Liver (tissue), 9 donors: ENCODE measurements around the gene USP5. TPM values are rescaled to one million over a fixed set of nuclear protein-coding genes. Genes with fewer than 3 reads are reported as not detected.

Source experiments
- DNase-seq: peaks from one replicate; pipeline ENCODE4 v3.0.0-alpha.2; 2017; ENCODE audit warnings: low spot score
- H3K27ac ChIP-seq, 2 donors: one replicate each; pipeline ENCODE4 v1.7.0; 2013; ENCODE audit warnings: inconsistent platforms in 2 of 2, low read length in 2 of 2, control low read depth in 1 of 2, low read depth in 1 of 2, mild to moderate bottlenecking in 1 of 2
- H3K27me3 ChIP-seq, 4 donors: one replicate each; pipeline versions ENCODE4 v1.6.1 to v1.7.0; 2013; ENCODE audit warnings: low read length in 3 of 4, inconsistent platforms in 1 of 4, mild to moderate bottlenecking in 1 of 4, moderate library complexity in 1 of 4; ENCODE audit not compliant: control insufficient read depth in 4 of 4, insufficient read depth in 4 of 4
- H3K36me3 ChIP-seq, 4 donors: one replicate each; pipeline versions ENCODE4 v1.6.1 to v1.7.0; 2013; ENCODE audit warnings: low read length in 3 of 4, mild to moderate bottlenecking in 3 of 4, low read depth in 1 of 4, moderate library complexity in 1 of 4; ENCODE audit not compliant: control insufficient read depth in 4 of 4, insufficient read depth in 3 of 4
- H3K4me1 ChIP-seq, 4 donors: one replicate each; pipeline versions ENCODE4 v1.6.1 to v1.7.0; 2013; ENCODE audit warnings: low read length in 3 of 4, mild to moderate bottlenecking in 3 of 4, moderate library complexity in 1 of 4; ENCODE audit not compliant: control insufficient read depth in 4 of 4, insufficient read depth in 4 of 4
- H3K4me3 ChIP-seq, 3 donors: one replicate each; pipeline versions ENCODE4 v1.6.1 to v1.7.0; 2013; ENCODE audit warnings: low read length in 3 of 3, control low read depth in 1 of 3, low read depth in 1 of 3, mild to moderate bottlenecking in 1 of 3
- H3K9ac ChIP-seq, 2 donors: one replicate each; pipeline ENCODE4 v1.7.0; 2013; ENCODE audit warnings: low read length in 2 of 2, mild to moderate bottlenecking in 2 of 2, moderate library complexity in 2 of 2, control low read depth in 1 of 2, low read depth in 1 of 2
- H3K9me3 ChIP-seq, 4 donors: one replicate each; pipeline versions ENCODE4 v1.6.1 to v1.7.0; 2013; ENCODE audit warnings: low read length in 3 of 4; ENCODE audit not compliant: control insufficient read depth in 4 of 4
- ATF3 ChIP-seq: IDR thresholded peaks from 2 replicates; pipeline ENCODE4 v1.6.1; 2016; ENCODE audit warnings: antibody characterized with exemption
- CTCF ChIP-seq: fragments of 150-350 bp; IDR thresholded peaks from 2 replicates; pipeline ENCODE4 v1.5.1; 2017; ENCODE audit warnings: improper control_type of control experiment, low read depth, low read length; ENCODE audit not compliant: missing input control
- EGR1 ChIP-seq, 2 donors: IDR thresholded peaks; 2 replicates each; pipeline ENCODE4 v1.6.1; 2016 to 2018; ENCODE audit warnings: antibody characterized with exemption in 2 of 2, low read depth in 2 of 2
- FOXA1 ChIP-seq: IDR thresholded peaks from 2 replicates; pipeline ENCODE4 v1.6.1; 2016; ENCODE audit warnings: antibody characterized with exemption
- FOXA2 ChIP-seq: IDR thresholded peaks from 2 replicates; pipeline ENCODE4 v1.6.1; 2016; ENCODE audit warnings: antibody characterized with exemption
- GABPA ChIP-seq, 2 donors: IDR thresholded peaks in 1 of 2; conservative IDR thresholded peaks in 1 of 2; 2 replicates each; pipeline ENCODE4 v1.6.1; 2016; ENCODE audit warnings: antibody characterized with exemption in 2 of 2, mild to moderate bottlenecking in 1 of 2, moderate library complexity in 1 of 2
- HNF4A ChIP-seq, 2 donors: conservative IDR thresholded peaks; 2 replicates each; pipeline ENCODE4 v1.6.1; 2016; ENCODE audit warnings: antibody characterized with exemption in 2 of 2, mild to moderate bottlenecking in 2 of 2
- HNF4G ChIP-seq: IDR thresholded peaks from 2 replicates; pipeline ENCODE4 v1.6.1; 2016; ENCODE audit warnings: antibody characterized with exemption
- JUND ChIP-seq, 2 donors: IDR thresholded peaks; 2 replicates each; pipeline ENCODE4 v1.6.1; 2016; ENCODE audit warnings: antibody characterized with exemption in 2 of 2
- MAX ChIP-seq: IDR thresholded peaks from 2 replicates; pipeline ENCODE4 v1.6.1; 2016; ENCODE audit warnings: antibody characterized with exemption
- NR2F2 ChIP-seq: IDR thresholded peaks from 2 replicates; pipeline ENCODE4 v1.6.1; 2016; ENCODE audit warnings: antibody characterized with exemption
- RAD21 ChIP-seq, 2 donors: IDR thresholded peaks; 2 replicates each; pipeline ENCODE4 v1.6.1; 2016; ENCODE audit warnings: antibody characterized with exemption in 2 of 2, mild to moderate bottlenecking in 2 of 2
- REST ChIP-seq: IDR thresholded peaks from 2 replicates; pipeline ENCODE4 v1.6.1; 2016; ENCODE audit warnings: antibody characterized with exemption, mild to moderate bottlenecking
- RXRA ChIP-seq, 2 donors: IDR thresholded peaks; 2 replicates each; pipeline ENCODE4 v1.6.1; 2017 to 2018; ENCODE audit warnings: antibody characterized with exemption in 2 of 2, mild to moderate bottlenecking in 1 of 2
- SP1 ChIP-seq: IDR thresholded peaks from 2 replicates; pipeline ENCODE4 v1.6.1; 2018; ENCODE audit warnings: antibody characterized with exemption, mild to moderate bottlenecking
- TAF1 ChIP-seq: conservative IDR thresholded peaks from 2 replicates; pipeline ENCODE4 v1.6.1; 2016; ENCODE audit warnings: antibody characterized with exemption, mild to moderate bottlenecking
- YY1 ChIP-seq: IDR thresholded peaks from 2 replicates; pipeline ENCODE4 v1.6.1; 2016; ENCODE audit warnings: antibody characterized with exemption, mild to moderate bottlenecking
- ZBTB33 ChIP-seq: IDR thresholded peaks from 2 replicates; pipeline ENCODE4 v1.6.1; 2016; ENCODE audit warnings: antibody characterized with exemption
- WGBS: extraction: QIAGEN DNeasy Blood & Tissue Kit; methylation state at CpG from one replicate; pipeline ENCODE4 v1.1.7; 2013; 5-methylcytosine and 5-hydroxymethylcytosine counted together
- polyA plus RNA-seq, 2 donors: library from polyadenylated mRNA; stranded (reverse) in 1 of 2; unstranded in 1 of 2; fragments of 200-250 nt in 1 of 2; fragments of >200 nt in 1 of 2; fragmentation: Nextera tagmentation in 1 of 2; extraction: Ambion mirVana in 1 of 2; gene quantifications; one replicate each; pipeline versions ENCODE4 v1.2.1 to v1.2.3, GENCODE V29; 2013 to 2015
- total RNA-seq, 2 donors: library from RNA; depleted of rRNA; stranded (reverse); fragments of >200 nt; gene quantifications; one replicate each; pipeline ENCODE4 v1.2.3, GENCODE V29; 2014
- donor health status: healthy.
- donor health status: healthy.
- donor health status: healthy.
- donor health status: healthy.
- donor health status: healthy.

USP5 gene
- total and polyA plus RNA-seq, 4 donors, result 15.2 to 41.0 (median 35.7) TPM

- H3K4me3 ChIP-seq, result no peak overlapping the region
- no peak overlapping the region for H3K9ac ChIP-seq
- no peaks in the 10 kb centered on the region for H3K27me3 ChIP-seq
- no peak for DNase-seq
- no peak overlapping the region for H3K27ac ChIP-seq
- WGBS, result 92% methylated on average over 16 of the region's 16 CpGs
- peaks cover 0 to 3% (median under 1%) of the 10 kb centered on the region in 4 donors for H3K4me1 ChIP-seq
- H3K9me3 ChIP-seq, result no peaks in the 10 kb centered on the region
- peaks cover 0 to 2% (median 0%) of the 10 kb centered on the region in 4 donors for H3K36me3 ChIP-seq
- TF ChIP-seq SP1 (no peak), TAF1 (no peak), FOXA2 (no peak), GABPA (IDR thresholded peaks at IDR 0.05 in 1 of 2, conservative IDR thresholded peaks at IDR 0.05 in 1 of 2) (no peak), HNF4G (no peak), MAX (no peak), JUND (IDR thresholded peaks at IDR 0.05) (no peak), CTCF (no peak), YY1 (no peak), RAD21 (IDR thresholded peaks at IDR 0.05) (no peak), RXRA (IDR thresholded peaks at IDR 0.05) (no peak), ATF3 (no peak)
These were observed 13.1 kb upstream of the USP5 start for GRCh38 chr12:6838854-6839253.

- DNase-seq, result no peak
These were observed 12.3 kb upstream of the USP5 start for GRCh38 chr12:6839482-6840201.

More at GRCh38 chr12:6839482-6840201, 12.3 kb upstream of the USP5 start:
- Histone ChIP-seq H3K27ac (no peak overlapping the region), H3K9ac (no peak overlapping the region), H3K36me3 (peaks cover 0 to 2% (median 0%) of the 10 kb centered on the region in 4 donors), H3K4me3 (no peak overlapping the region), H3K4me1 (peaks cover 0 to 3% (median under 1%) of the 10 kb centered on the region in 4 donors), H3K27me3 (no peaks in the 10 kb centered on the region), H3K9me3 (no peaks in the 10 kb centered on the region)
- no peak for TF ChIP-seq EGR1 (IDR thresholded peaks at IDR 0.05; ENCODE audit: low read depth in 2 of 2)
- no peak for TF ChIP-seq FOXA2
- TF ChIP-seq SP1, result no peak
- no peak for TF ChIP-seq ATF3
- no peak for TF ChIP-seq NR2F2
- no peak for TF ChIP-seq HNF4G
- TF ChIP-seq CTCF, result no peak
- TF ChIP-seq HNF4A (conservative IDR thresholded peaks at IDR 0.05), result no peak
- no peak for TF ChIP-seq REST
- TF ChIP-seq RAD21 (IDR thresholded peaks at IDR 0.05), result no peak
- no peak for TF ChIP-seq MAX
- TF ChIP-seq FOXA1, result no peak
- no peak for TF ChIP-seq ZBTB33
- TF ChIP-seq TAF1, result no peak
- WGBS, result 84% methylated on average over 10 of the region's 10 CpGs
